GM19328 (cell line): ENCODE data around the gene MAB21L4.
"Not testable (repeated sequence)": the region's sequence is repeated elsewhere in the genome, so short reads cannot be mapped to it uniquely, and the experiment has no call there.

Experiments
- ATAC-seq: cut with Tn5 transposase; IDR thresholded peaks from one replicate; pipeline ENCODE4 v1.9.1; 2021; ENCODE audit warnings: mild to moderate bottlenecking, moderate library complexity; ENCODE audit not compliant: unreplicated experiment

The MAB21L4 gene

DNA sequence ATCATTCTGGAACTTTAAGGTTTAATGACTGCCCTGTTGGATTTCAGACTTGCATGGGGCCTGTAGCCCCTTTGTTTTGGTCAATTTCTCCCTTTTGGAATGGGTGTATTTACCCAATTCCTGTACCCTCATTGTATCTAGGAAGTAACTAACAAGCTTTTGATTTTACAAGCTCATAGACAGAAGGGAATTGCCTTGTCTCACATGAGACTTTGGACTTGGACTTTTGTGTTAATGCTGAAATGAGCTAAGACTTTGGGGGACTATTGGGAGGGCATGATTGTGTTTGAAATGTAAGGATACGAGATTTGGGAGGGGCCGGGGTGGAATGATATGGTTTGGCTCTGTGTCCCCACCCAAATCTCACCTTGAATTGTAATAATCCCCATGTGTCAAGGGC lies 49.6 kb downstream of the MAB21L4 start:
- not testable (repeated sequence) for ATAC-seq

DNA sequence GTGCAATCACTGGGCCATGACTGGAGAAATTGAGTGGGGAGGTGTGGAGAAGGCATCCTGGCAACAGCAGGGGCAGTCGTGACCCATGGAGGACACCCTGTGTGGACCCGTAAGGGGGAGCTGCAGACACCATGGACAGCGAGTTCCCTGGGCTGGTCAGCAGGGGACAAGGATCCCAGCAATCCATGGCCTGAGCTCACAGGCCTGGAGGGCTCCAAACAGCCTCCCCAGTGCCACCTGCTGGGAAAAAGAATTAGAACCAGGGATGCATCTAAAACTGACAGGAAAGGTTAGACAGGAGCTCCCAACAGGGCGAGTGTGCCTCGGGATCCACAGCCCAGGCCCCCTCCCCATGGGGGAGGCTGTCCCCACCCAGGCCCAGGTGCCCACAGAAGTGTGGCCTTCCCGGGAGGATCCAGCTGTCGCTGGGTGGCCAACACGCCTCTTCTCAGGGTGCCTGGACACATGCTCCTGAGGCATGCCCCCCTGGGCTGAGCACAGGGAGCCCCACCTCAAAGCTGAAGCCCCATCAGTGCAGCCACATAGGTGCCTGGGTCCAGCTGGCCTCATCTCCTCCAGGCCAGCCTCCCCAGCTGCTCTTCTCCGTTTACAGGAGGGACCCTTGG lies 55.4 kb downstream of the MAB21L4 start:
- no peak for ATAC-seq

DNA sequence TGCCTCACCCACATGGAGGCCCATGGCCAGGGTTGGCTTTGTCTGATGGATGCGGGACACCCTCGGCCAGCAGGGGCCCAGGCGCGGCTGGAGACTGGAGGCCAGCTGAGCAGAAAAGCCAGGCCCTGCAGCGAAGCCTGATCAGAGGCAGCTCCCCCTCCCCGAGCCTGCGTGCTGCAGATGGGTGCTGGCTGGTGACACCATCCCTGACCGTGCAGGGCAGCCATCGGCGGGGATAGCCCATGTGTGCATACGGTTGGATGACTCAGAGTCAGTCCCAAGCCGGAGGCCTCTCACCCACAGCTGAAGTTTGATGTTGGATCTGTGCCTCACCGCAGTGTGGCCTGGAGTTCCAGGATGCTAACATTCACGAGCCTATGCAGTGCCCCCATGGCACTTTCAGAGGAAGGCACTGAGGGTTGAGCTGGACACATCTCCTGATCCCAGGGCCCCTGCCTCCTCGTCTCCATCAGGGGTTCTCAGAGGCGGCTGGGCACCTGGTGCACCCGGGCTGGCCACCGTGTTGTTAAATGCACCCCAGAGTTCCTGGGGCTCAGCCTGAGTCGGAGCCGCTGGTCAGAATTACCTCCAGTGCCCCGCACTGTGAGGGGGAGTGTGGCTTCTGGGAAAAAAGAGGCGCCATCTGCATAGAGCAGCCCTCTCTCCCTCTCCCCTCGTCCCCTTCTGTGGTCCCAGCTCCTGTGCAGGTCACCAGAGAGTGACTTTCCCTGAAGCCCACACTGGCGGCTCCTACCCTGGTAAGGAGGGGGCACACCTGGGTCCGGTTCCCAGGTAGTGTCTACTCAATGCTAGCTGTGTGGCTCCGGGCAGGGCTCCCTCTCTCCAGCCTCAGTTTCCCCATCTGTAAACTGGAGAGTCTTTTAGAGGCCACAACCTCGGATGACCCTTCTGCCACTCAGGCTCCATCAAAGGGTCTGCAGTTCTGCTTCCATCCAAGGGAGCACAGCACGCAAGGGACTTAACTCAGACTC lies 56.5 kb downstream of the MAB21L4 start:
- no peak for ATAC-seq

DNA sequence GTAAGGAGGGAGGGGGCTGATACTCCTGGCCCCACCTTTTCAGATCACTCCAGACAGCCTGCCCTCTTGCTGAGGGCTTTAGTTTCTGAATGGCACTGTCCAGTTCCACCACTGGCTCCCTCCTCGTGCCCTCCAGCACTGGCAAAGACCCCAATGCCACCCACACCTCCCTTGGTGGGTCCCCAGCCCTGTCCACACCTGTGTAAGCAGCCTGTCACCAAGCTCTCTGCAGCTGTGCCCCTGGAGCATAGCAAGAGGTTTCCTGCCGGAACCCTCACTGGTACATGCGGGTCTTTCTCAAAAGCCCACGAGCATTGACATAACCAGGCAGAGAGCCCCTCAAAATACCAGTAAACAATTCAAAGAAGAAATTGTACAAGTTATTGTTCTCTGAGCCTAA lies 58.3 kb downstream of the MAB21L4 start:
- ATAC-seq = no peak

DNA sequence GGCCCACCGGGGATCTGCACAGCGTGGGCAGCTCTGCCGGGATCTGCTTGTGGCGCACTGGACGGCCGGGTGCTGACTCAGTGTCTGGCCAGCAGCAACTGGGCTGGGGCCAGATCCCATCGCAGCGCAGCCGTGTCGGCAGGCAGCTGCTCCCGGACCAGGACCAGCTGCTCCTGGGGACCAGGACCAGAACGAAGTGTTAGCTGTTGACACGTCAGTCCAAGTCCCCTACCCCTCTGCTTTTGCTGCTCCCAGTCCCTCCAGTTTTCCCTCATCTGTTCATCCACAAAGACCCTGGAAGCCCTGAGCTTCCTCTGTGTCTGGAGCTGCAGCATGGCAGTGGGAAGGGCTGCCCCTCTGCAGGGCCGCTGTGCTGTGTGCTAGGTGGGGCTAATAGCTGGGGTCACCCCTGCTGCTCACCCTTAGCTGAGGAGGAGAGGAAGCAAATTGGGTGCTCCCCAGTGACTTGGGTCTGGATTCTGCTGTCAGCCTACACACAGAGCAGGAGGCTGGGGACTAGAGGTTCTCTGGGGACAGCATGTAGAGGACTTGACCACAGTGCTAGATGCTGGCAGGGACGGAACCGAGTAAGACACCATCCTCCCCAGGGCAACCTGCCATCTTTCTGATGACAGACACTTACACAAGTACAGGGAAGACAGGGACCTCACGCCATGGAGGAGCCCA lies 59.0 kb downstream of the MAB21L4 start:
- no peak for ATAC-seq
